Suprapubic skin (tissue), 4 donors: Measurements from ENCODE around the gene LITAF. TPM values are rescaled to one million over a fixed set of nuclear protein-coding genes. Genes with fewer than 3 reads are reported as not detected.

Experiments used
- DNase-seq, 2 donors: peaks; one replicate each; pipeline ENCODE4 v3.0.0-alpha.2; 2019; ENCODE audit warnings: low spot score in 2 of 2
- H3K27ac ChIP-seq: fragments of 200-600 bp; sonication (generic); one replicate; pipeline ENCODE4 v1.5.1; 2019
- H3K27me3 ChIP-seq: fragments of 200-600 bp; sonication (generic); one replicate; pipeline ENCODE4 v1.5.1; 2019
- H3K36me3 ChIP-seq: fragments of 200-600 bp; sonication (generic); one replicate; pipeline ENCODE4 v1.5.1; 2019
- H3K4me1 ChIP-seq: fragments of 200-600 bp; sonication (generic); one replicate; pipeline ENCODE4 v1.5.1; 2019
- H3K4me3 ChIP-seq: fragments of 200-600 bp; sonication (generic); one replicate; pipeline ENCODE4 v1.5.1; 2019; ENCODE audit warnings: mild to moderate bottlenecking
- H3K9me3 ChIP-seq: fragments of 200-600 bp; sonication (generic); one replicate; pipeline ENCODE4 v1.5.1; 2019
- EP300 ChIP-seq: sonication (generic); formaldehyde crosslinking; IDR thresholded peaks from one replicate; pipeline ENCODE4 v1.6.1; 2017; ENCODE audit warnings: antibody characterized with exemption
- POLR2A ChIP-seq, 2 donors: fragments of 450-650 bp; IDR thresholded peaks; one replicate each; pipeline ENCODE4 v1.6.1; 2017; ENCODE audit warnings: antibody characterized with exemption in 2 of 2, mild to moderate bottlenecking in 2 of 2, moderate library complexity in 2 of 2
- POLR2AphosphoS5 ChIP-seq, 3 donors: sonication (generic); formaldehyde crosslinking; IDR thresholded peaks; one replicate each; pipeline ENCODE4 v1.6.1; 2017; ENCODE audit warnings: antibody characterized with exemption in 3 of 3
- WGBS: methylation state at CpG from one replicate; pipeline ENCODE4 v1.1.5; 2018; 5-methylcytosine and 5-hydroxymethylcytosine counted together
- total RNA-seq, 4 donors: library from RNA; depleted of rRNA; stranded (reverse); fragments of >200 nt; gene quantifications; one replicate each; pipeline ENCODE4 v1.1.0, GENCODE V29; 2016
- TF ChIP-seq, protein P1 (sequence below), 2 donors: fragments of 200-600 bp in 1 of 2; fragments of 450-650 bp in 1 of 2; sonication (generic) in 1 of 2; IDR thresholded peaks; one replicate each; pipeline ENCODE4 v1.5.1; 2016 to 2019; ENCODE audit warnings: antibody characterized with exemption in 2 of 2, mild to moderate bottlenecking in 1 of 2, moderate library complexity in 1 of 2

LITAF gene
- total RNA-seq, 4 donors from 2014 or later = 48.8 to 82.2 (median 72.8) TPM

DNA sequence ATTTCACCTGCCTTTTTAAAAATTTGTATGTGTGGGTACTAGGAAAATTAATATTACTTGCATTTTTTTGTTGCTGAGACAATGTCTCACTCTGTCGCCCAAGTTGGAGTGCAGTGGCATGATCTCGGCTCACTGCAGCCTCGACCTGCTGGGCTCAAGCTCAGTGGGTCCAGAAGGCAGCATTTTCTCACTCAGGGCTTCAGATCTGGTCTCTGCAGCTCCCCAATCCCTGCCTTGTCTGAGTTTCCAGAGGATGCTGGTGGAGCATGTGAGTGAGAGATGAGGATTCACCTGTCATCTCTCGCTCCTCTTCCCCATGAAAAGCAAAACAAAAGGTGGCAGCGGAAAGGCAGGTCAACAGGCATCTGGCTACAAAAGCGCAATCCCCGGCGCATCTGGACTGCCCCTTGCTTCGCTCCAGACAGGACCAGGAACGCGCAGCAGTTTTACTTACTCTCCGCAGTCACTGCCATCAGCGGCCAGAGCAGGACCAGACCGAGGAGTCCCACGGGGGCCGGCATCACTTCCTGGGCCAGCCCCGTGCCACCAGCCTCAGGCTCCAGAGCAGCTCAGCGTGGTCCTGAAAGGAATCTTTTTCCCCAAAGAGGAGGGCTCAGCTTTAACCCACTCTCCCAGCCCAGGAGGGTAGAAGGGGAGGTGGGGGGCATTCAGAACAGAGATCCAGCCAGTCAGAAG, 59.9 kb downstream of the LITAF start:
- Histone ChIP-seq H3K4me3 (no peak overlapping the region), H3K4me1 (no peaks in the 10 kb centered on the region), H3K9me3 (no peaks in the 10 kb centered on the region), H3K27ac (no peak overlapping the region), H3K36me3 (no peaks in the 10 kb centered on the region), H3K27me3 (no peaks in the 10 kb centered on the region)
- no peak for DNase-seq
- 34% methylated on average over 11 of the region's 18 CpGs for WGBS
- TF ChIP-seq POLR2AphosphoS5 (IDR thresholded peaks at IDR 0.05) (no peak), POLR2A (IDR thresholded peaks at IDR 0.05) (no peak), EP300 (no peak)
- TF ChIP-seq, protein P1, sequence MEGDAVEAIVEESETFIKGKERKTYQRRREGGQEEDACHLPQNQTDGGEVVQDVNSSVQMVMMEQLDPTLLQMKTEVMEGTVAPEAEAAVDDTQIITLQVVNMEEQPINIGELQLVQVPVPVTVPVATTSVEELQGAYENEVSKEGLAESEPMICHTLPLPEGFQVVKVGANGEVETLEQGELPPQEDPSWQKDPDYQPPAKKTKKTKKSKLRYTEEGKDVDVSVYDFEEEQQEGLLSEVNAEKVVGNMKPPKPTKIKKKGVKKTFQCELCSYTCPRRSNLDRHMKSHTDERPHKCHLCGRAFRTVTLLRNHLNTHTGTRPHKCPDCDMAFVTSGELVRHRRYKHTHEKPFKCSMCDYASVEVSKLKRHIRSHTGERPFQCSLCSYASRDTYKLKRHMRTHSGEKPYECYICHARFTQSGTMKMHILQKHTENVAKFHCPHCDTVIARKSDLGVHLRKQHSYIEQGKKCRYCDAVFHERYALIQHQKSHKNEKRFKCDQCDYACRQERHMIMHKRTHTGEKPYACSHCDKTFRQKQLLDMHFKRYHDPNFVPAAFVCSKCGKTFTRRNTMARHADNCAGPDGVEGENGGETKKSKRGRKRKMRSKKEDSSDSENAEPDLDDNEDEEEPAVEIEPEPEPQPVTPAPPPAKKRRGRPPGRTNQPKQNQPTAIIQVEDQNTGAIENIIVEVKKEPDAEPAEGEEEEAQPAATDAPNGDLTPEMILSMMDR (IDR thresholded peaks at IDR 0.05) = no peak

DNA sequence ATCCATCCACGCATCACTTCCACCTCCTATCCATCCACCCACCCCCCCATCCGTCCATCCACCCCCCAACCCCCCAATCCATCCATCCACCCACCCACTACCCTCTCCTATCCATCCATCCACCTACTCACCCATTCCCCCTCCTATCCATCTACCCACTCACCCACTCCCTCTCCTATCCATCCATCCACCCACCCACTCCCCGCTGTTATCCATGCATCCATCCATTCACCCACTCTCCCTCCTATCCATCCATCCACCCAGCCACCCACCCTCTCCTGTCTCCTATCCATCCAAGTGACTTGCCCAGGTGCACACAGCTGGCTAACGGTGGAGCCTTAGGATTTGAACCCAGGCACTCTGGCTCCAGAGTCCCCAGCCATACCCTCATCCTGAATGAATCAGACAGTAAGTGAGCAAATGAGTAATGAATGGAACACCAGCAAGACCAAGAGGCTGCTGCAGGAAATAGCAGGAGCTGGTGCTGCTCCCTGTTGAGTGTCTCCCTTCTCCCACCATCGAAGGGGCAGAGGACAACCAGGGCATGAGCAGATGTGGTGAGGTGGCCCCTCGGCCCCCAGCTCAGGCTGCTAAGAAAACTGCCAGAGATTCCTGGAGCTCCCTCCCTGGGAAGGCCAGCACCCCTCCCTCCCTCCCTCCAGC, 62.5 kb downstream of the LITAF start:
- DNase-seq = no peak
- 88% methylated on average over 6 of the region's 6 CpGs for WGBS
- TF ChIP-seq, protein P1 (IDR thresholded peaks at IDR 0.05) = no peak
- no peak for TF ChIP-seq POLR2AphosphoS5 (IDR thresholded peaks at IDR 0.05)
- TF ChIP-seq EP300 = no peak
- no peak for TF ChIP-seq POLR2A (IDR thresholded peaks at IDR 0.05)

DNA sequence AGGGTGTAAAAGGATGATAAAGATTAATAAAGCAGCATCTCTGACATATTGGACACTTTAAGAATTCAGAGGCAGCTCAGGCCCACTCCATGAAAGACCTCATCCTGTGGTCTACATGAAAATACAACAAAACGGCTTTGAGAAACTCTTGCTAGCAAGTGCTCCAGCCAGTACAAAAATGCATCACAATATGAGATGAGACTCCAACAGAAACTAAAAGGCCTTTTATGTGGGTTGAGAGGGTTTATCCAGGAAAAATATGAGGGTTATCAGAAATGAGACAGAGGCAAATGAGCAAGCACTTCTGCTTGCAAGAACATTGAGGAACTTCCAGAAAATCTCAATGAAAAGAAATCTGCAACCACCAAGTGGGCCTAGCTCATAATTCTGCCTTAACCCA, 65.7 kb downstream of the LITAF start:
- Histone ChIP-seq H3K9me3 (peaks cover 6% of the 10 kb centered on the region), H3K27me3 (no peaks in the 10 kb centered on the region)
- TF ChIP-seq EP300 (no peak), POLR2AphosphoS5 (IDR thresholded peaks at IDR 0.05) (no peak), POLR2A (IDR thresholded peaks at IDR 0.05) (no peak)
- TF ChIP-seq, protein P1 (IDR thresholded peaks at IDR 0.05) = no peak

More for the DNA sequence above, 62.5 kb downstream of the LITAF start:
- peaks cover 6% of the 10 kb centered on the region for H3K9me3 ChIP-seq
- H3K27ac ChIP-seq = no peak overlapping the region
- H3K36me3 ChIP-seq = no peaks in the 10 kb centered on the region
- H3K4me1 ChIP-seq = no peaks in the 10 kb centered on the region
- H3K4me3 ChIP-seq = no peak overlapping the region
- no peaks in the 10 kb centered on the region for H3K27me3 ChIP-seq

DNA sequence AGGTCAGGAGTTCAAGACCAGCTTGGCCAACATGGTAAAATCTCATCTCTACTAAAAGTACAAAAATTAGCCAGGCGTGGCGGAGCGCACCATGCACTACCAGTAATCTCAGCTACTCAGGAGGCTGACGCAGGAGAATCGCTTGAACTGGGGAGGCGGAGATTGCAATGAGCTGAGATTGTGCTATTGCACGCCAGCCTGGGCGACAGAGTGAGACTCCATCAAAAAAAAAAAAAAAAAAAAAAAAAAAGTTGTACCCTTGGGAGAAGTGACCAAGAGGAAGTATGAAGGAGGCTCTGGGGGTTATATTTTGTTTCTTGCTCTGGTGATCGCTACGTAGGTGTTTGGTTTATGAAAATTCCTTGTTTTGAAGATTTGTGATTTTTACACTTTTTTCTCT, 66.3 kb downstream of the LITAF start:
- 94% methylated on average over 10 of the region's 10 CpGs for WGBS
- Histone ChIP-seq H3K36me3 (no peaks in the 10 kb centered on the region), H3K4me3 (no peak overlapping the region), H3K27ac (no peak overlapping the region), H3K27me3 (no peaks in the 10 kb centered on the region), H3K4me1 (no peaks in the 10 kb centered on the region), H3K9me3 (peaks cover 6% of the 10 kb centered on the region)
- TF ChIP-seq EP300 (no peak), POLR2A (IDR thresholded peaks at IDR 0.05) (no peak), POLR2AphosphoS5 (IDR thresholded peaks at IDR 0.05) (no peak)
- TF ChIP-seq, protein P1 (IDR thresholded peaks at IDR 0.05) = no peak
- no peak for DNase-seq

More for the DNA sequence above, 65.7 kb downstream of the LITAF start:
- Histone ChIP-seq H3K4me3 (no peak overlapping the region), H3K27ac (no peak overlapping the region), H3K4me1 (no peaks in the 10 kb centered on the region), H3K36me3 (no peaks in the 10 kb centered on the region)
- 88% methylated on average over 1 of the region's 1 CpG for WGBS
- DNase-seq = no peak

DNA sequence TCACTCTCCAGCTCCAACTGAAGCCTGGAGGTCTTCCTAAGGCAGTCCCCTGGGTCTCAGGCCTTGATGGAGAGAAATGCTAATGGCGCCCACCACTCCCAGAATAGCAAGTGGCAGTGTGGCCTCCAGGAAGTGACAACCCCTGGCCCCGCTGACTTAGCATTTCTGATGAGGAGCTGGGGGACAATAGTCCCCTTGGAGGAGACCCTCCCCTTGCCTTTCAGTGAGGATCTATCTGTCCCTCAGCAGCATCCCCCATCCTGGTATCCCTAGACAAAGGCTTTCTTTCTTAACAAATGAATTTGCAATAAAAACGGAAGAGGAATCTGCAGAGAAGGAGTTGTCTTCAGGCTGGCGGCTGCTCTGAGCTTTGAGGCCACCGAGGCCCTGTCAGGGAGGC, 68.8 kb downstream of the LITAF start:
- Histone ChIP-seq H3K9me3 (peaks cover 6% of the 10 kb centered on the region), H3K27ac (no peak overlapping the region), H3K4me1 (no peaks in the 10 kb centered on the region), H3K4me3 (no peak overlapping the region), H3K36me3 (no peaks in the 10 kb centered on the region), H3K27me3 (no peaks in the 10 kb centered on the region)
- TF ChIP-seq POLR2A (IDR thresholded peaks at IDR 0.05) = no peak
- TF ChIP-seq POLR2AphosphoS5 (IDR thresholded peaks at IDR 0.05) = no peak
- TF ChIP-seq, protein P1 (IDR thresholded peaks at IDR 0.05) = no peak
- no peak for TF ChIP-seq EP300
- WGBS = 51% methylated on average over 3 of the region's 5 CpGs
- no peak for DNase-seq
